ENCODE data around the gene TBC1D1. TPM values are rescaled to one million over a fixed set of nuclear protein-coding genes. Genes with fewer than 3 reads are reported as not detected.

The TBC1D1 gene
- total RNA-seq, 2 experiments from 2014 or later, result 40.7 to 46.5 TPM

GRCh38 chr4:38073596-38074234, 182.8 kb downstream of the TBC1D1 start:
- Histone ChIP-seq H3K27ac (ENCODE audit: low read depth in 1 of 2, low read length in 2 of 2) (no peak overlapping the region), H3K27me3 (ENCODE audit: control insufficient read depth in 1 of 2, insufficient read depth in 2 of 2, low read length in 2 of 2) (no peaks in the 10 kb centered on the region), H3K4me1 (ENCODE audit: insufficient read depth, low read length) (no peaks in the 10 kb centered on the region), H3K4me3 (ENCODE audit: low read length) (no peak overlapping the region), H3K9me3 (ENCODE audit: control insufficient read depth in 1 of 2, insufficient read depth in 1 of 2, low read length in 2 of 2) (no peaks in the 10 kb centered on the region), H3K36me3 (ENCODE audit: insufficient read depth, low read length) (peaks cover 31% of the 10 kb centered on the region)
- Mint-ChIP-seq H3K4me1 (ENCODE audit: low read depth) (peaks cover 13% of the 10 kb centered on the region), H3K36me3 (ENCODE audit: low read depth) (peaks cover 75% of the 10 kb centered on the region), H3K27me3 (no peaks in the 10 kb centered on the region), H3K4me3 (no peak overlapping the region), H3K9me3 (no peaks in the 10 kb centered on the region), H3K27ac (no peak overlapping the region)
- ATAC-seq (ENCODE audit: poor library complexity) (no peak), DNase-seq (no peak)
- CTCF ChIA-PET, result no interaction called here
- TF ChIP-seq, protein P1, sequence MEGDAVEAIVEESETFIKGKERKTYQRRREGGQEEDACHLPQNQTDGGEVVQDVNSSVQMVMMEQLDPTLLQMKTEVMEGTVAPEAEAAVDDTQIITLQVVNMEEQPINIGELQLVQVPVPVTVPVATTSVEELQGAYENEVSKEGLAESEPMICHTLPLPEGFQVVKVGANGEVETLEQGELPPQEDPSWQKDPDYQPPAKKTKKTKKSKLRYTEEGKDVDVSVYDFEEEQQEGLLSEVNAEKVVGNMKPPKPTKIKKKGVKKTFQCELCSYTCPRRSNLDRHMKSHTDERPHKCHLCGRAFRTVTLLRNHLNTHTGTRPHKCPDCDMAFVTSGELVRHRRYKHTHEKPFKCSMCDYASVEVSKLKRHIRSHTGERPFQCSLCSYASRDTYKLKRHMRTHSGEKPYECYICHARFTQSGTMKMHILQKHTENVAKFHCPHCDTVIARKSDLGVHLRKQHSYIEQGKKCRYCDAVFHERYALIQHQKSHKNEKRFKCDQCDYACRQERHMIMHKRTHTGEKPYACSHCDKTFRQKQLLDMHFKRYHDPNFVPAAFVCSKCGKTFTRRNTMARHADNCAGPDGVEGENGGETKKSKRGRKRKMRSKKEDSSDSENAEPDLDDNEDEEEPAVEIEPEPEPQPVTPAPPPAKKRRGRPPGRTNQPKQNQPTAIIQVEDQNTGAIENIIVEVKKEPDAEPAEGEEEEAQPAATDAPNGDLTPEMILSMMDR (IDR thresholded peaks at IDR 0.05), result no peak
- intact Hi-C loops (cut with DNase I, micrococcal nuclease), result no loop called here
- POLR2A ChIA-PET, result no interaction called here

- intact Hi-C loops (cut with DNase I, micrococcal nuclease), result no loop called here
- Histone ChIP-seq H3K36me3 (ENCODE audit: insufficient read depth, low read length) (peaks cover 26% of the 10 kb centered on the region), H3K4me1 (ENCODE audit: insufficient read depth, low read length) (no peaks in the 10 kb centered on the region), H3K4me3 (ENCODE audit: low read length) (no peak overlapping the region), H3K27ac (ENCODE audit: low read depth in 1 of 2, low read length in 2 of 2) (no peak overlapping the region), H3K9me3 (ENCODE audit: control insufficient read depth in 1 of 2, insufficient read depth in 1 of 2, low read length in 2 of 2) (no peaks in the 10 kb centered on the region), H3K27me3 (ENCODE audit: control insufficient read depth in 1 of 2, insufficient read depth in 2 of 2, low read length in 2 of 2) (no peaks in the 10 kb centered on the region)
- Mint-ChIP-seq H3K27me3 (no peaks in the 10 kb centered on the region), H3K4me3 (no peak overlapping the region), H3K27ac (no peak overlapping the region), H3K9me3 (no peaks in the 10 kb centered on the region), H3K36me3 (ENCODE audit: low read depth) (peaks cover 80% of the 10 kb centered on the region), H3K4me1 (ENCODE audit: low read depth) (peaks cover 10% of the 10 kb centered on the region)
- TF ChIP-seq, protein P1 (IDR thresholded peaks at IDR 0.05), result no peak
- ChIA-PET POLR2A (no interaction called here), CTCF (no interaction called here)
- ATAC-seq (ENCODE audit: poor library complexity) (no peak), DNase-seq (peak in 3 of 14 experiments; percentile 27 to 69 (median 58))
Observed at GRCh38 chr4:38075370-38076152, 184.7 kb downstream of the TBC1D1 start.

- TF ChIP-seq, protein P1 (IDR thresholded peaks at IDR 0.05), result no peak
- H3K4me1 Mint-ChIP-seq (ENCODE audit: low read depth), result peaks cover 10% of the 10 kb centered on the region
- intact Hi-C loops (cut with DNase I, micrococcal nuclease), result no loop called here
- peaks cover 26% of the 10 kb centered on the region for H3K36me3 ChIP-seq (ENCODE audit: insufficient read depth, low read length)
- no peaks in the 10 kb centered on the region for H3K9me3 Mint-ChIP-seq
- no peak for ATAC-seq (ENCODE audit: poor library complexity)
- H3K27me3 Mint-ChIP-seq, result no peaks in the 10 kb centered on the region
- POLR2A ChIA-PET, result no interaction called here
- CTCF ChIA-PET, result no interaction called here
- no peak overlapping the region for H3K4me3 ChIP-seq (ENCODE audit: low read length)
- H3K4me3 Mint-ChIP-seq, result no peak overlapping the region
- no peak for DNase-seq
- H3K27ac ChIP-seq (ENCODE audit: low read depth in 1 of 2, low read length in 2 of 2), result no peak overlapping the region
- no peaks in the 10 kb centered on the region for H3K27me3 ChIP-seq (ENCODE audit: control insufficient read depth in 1 of 2, insufficient read depth in 2 of 2, low read length in 2 of 2)
- H3K4me1 ChIP-seq (ENCODE audit: insufficient read depth, low read length), result no peaks in the 10 kb centered on the region
- peaks cover 82% of the 10 kb centered on the region for H3K36me3 Mint-ChIP-seq (ENCODE audit: low read depth)
- no peak overlapping the region for H3K27ac Mint-ChIP-seq
- H3K9me3 ChIP-seq (ENCODE audit: control insufficient read depth in 1 of 2, insufficient read depth in 1 of 2, low read length in 2 of 2), result no peaks in the 10 kb centered on the region
Observed at GRCh38 chr4:38076153-38076669, 185.3 kb downstream of the TBC1D1 start.

Data from CD4-positive, alpha-beta T cell (primary cell).